ENCODE data around the gene SLC12A6.
"Not testable (repeated sequence)": the region's sequence is repeated elsewhere in the genome, so short reads cannot be mapped to it uniquely, and the experiment has no call there.

Gene SLC12A6

GRCh38 chr15:34206011-34206410 is 131.6 kb downstream of the SLC12A6 start:
- H3K4me3 ChIP-seq (ENCODE audit: low read depth, low read length) = no peak overlapping the region
- no peak for TF ChIP-seq CTCF (IDR thresholded peaks at IDR 0.05; ENCODE audit: borderline replicate concordance, insufficient read depth, low read depth, low read length)

GRCh38 chr15:34203936-34204335 is 133.6 kb downstream of the SLC12A6 start:
- no peak for TF ChIP-seq CTCF (IDR thresholded peaks at IDR 0.05; ENCODE audit: borderline replicate concordance, insufficient read depth, low read depth, low read length)
- no peak overlapping the region for H3K4me3 ChIP-seq (ENCODE audit: low read depth, low read length)

GRCh38 chr15:34203305-34203704 is 134.3 kb downstream of the SLC12A6 start:
- H3K4me3 ChIP-seq (ENCODE audit: low read depth, low read length) = no peak overlapping the region
- no peak for TF ChIP-seq CTCF (IDR thresholded peaks at IDR 0.05; ENCODE audit: borderline replicate concordance, insufficient read depth, low read depth, low read length)

DNA sequence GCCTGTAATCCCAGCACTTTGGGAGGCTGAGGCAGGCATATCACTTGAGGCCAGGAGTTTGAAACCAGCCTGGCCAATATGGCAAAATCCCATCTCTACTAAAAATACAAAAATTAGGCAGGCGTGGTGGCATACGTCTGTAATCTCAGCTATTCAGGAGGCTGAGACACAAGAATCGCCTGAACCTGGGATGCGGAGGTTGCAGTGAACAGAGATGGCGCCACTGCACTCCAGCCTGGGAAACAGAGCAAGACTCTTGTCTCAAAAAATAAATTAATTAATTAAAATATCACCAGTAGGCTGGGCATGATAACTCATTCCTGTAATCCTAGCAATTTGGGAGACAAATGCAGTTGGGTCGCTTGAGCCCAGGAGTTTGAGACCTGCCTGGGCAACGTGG is 144.3 kb downstream of the SLC12A6 start:
- not testable (repeated sequence) for H3K4me3 ChIP-seq (ENCODE audit: low read depth, low read length)

DNA sequence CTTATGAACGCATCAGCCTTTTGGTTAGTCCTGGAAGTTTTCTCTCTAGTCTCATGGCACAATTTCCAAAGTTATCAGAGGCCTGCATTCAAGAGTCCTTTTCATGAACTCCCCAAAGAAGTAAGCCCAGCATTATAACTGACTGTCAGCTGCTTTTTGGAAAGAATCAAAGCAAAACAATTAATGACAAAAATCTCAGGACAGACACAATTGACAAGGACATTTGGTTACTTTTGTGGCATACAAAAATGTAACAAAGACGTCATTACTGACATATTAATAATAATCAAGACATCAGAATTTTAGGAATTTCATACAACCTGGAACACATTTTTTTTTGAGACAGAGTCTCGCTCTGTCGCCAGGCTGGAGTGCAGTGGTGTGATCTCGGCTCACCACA is 148.9 kb downstream of the SLC12A6 start:
- no peak overlapping the region for H3K4me3 ChIP-seq (ENCODE audit: low read depth, low read length)
- no peak for TF ChIP-seq CTCF (IDR thresholded peaks at IDR 0.05; ENCODE audit: borderline replicate concordance, insufficient read depth, low read depth, low read length)

DNA sequence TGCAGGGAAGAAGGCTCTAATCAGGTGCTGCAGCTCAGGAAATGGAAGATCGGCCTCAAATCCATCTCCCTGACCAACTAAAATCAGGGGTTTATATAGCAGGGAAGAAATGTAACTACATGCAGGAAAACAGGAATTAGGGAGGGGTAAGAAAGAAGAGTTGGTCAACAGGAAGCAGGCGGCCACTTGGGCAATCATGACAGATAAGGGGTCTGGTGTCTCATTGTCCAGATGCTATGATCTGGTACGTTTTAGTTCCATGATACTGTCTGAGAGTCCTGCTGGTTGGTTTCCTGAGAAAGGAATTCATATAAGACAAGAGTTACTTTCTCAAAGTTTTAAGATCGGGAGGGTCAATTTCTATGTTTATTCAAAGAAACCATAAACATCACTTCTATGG is 151.9 kb downstream of the SLC12A6 start:
- no peak for TF ChIP-seq CTCF (IDR thresholded peaks at IDR 0.05; ENCODE audit: borderline replicate concordance, insufficient read depth, low read depth, low read length)
- no peak overlapping the region for H3K4me3 ChIP-seq (ENCODE audit: low read depth, low read length)

GRCh38 chr15:34182942-34183341 is 154.6 kb downstream of the SLC12A6 start:
- no peak for TF ChIP-seq CTCF (IDR thresholded peaks at IDR 0.05; ENCODE audit: borderline replicate concordance, insufficient read depth, low read depth, low read length)
- H3K4me3 ChIP-seq (ENCODE audit: low read depth, low read length) = no peak overlapping the region
